Tibial artery (tissue), 4 donors: ENCODE measurements around the gene GBX1.

ENCODE experiments used
- DNase-seq, 2 donors: peaks; one replicate each; pipeline ENCODE4 v3.0.0-alpha.2; 2019
- H3K27ac ChIP-seq, 2 donors: fragments of 200-600 bp; sonication (generic) in 1 of 2; 1 replicate in 1 of 2; 2 replicates in 1 of 2; pipeline ENCODE4 v1.5.1; 2018 to 2019; ENCODE audit warnings: mild to moderate bottlenecking in 1 of 2
- H3K27me3 ChIP-seq, 2 donors: fragments of 200-600 bp; sonication (generic) in 1 of 2; one replicate each; pipeline versions ENCODE4 v1.5.1 to v1.6.0; 2016 to 2019
- H3K36me3 ChIP-seq, 3 donors: fragments of 200-600 bp; sonication (generic) in 2 of 3; one replicate each; pipeline ENCODE4 v1.5.1; 2016 to 2019; ENCODE audit warnings: mild to moderate bottlenecking in 2 of 3
- H3K4me1 ChIP-seq, 4 donors: fragments of 200-600 bp; sonication (generic) in 2 of 4; 1 replicate in 3 of 4; 2 replicates in 1 of 4; pipeline ENCODE4 v1.5.1; 2016 to 2019
- H3K4me3 ChIP-seq, 2 donors: fragments of 200-600 bp; sonication (generic) in 1 of 2; 1 replicate in 1 of 2; 2 replicates in 1 of 2; pipeline ENCODE4 v1.5.1; 2018 to 2019; ENCODE audit warnings: mild to moderate bottlenecking in 2 of 2
- H3K9me3 ChIP-seq, 3 donors: fragments of 200-600 bp; sonication (generic) in 1 of 3; one replicate each; pipeline ENCODE4 v1.5.1; 2016 to 2019
- intact Hi-C: fragments of 100-400 bp; cut with DNase I; formaldehyde crosslinking; loops from one replicate; pipeline ENCODE4 v1.15.0; 2023; ENCODE audit warnings: low total_unique reads
- TF ChIP-seq, protein P1 (sequence below), 2 experiments: fragments of 200-600 bp in 1 of 2; fragments of 450-650 bp in 1 of 2; IDR thresholded peaks; one replicate each; pipeline ENCODE4 v1.5.1; 2017 to 2019; ENCODE audit warnings: antibody characterized with exemption in 2 of 2, mild to moderate bottlenecking in 1 of 2, moderate library complexity in 1 of 2

GBX1 gene

DNA sequence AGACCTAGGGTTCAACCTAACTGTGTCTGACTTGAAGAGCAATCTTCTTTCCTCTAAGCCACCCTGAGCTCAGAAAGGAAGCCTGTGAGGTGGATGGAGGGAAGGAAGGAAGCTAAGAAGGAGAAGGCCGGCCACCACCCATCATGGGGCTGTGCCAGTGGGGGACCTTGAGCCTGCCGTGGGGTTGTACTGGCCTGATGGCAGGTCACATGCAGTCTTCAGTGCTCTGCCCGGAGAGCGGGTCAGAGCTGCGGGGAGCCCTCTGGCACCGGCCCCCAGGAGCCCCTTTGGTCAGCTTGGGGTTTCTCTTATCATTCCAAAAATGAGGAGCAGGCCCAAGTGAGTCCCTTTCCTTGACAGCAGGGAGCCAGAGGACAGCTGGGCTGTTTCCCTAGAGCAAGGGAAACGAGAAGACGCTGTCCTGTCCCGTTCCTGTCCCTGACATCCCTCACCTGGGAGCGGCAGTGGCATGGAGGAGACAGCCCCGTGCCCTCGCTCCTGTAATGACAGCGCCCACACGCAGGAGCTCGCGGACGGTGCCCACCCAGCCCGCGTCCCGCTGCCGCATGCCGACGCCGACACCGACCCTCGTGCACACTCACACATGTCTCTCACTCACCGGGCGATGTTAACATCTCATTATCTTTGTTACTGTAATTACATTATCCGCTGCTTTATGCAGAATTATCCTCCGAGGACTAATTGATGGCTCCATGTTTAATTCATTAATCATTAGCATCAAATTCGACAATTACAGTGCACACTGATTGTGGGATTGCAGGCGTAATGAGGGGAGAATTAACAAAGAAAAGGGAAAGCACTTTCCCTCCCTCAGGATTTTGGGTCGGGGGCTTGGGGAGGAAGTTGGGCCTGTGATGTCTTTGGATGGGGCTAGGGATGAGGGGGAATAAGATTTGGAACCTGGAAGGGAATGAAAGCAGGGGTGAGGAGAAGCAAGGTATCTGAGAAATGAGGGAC, 31.3 kb downstream of the GBX1 start:
- TF ChIP-seq, protein P1, sequence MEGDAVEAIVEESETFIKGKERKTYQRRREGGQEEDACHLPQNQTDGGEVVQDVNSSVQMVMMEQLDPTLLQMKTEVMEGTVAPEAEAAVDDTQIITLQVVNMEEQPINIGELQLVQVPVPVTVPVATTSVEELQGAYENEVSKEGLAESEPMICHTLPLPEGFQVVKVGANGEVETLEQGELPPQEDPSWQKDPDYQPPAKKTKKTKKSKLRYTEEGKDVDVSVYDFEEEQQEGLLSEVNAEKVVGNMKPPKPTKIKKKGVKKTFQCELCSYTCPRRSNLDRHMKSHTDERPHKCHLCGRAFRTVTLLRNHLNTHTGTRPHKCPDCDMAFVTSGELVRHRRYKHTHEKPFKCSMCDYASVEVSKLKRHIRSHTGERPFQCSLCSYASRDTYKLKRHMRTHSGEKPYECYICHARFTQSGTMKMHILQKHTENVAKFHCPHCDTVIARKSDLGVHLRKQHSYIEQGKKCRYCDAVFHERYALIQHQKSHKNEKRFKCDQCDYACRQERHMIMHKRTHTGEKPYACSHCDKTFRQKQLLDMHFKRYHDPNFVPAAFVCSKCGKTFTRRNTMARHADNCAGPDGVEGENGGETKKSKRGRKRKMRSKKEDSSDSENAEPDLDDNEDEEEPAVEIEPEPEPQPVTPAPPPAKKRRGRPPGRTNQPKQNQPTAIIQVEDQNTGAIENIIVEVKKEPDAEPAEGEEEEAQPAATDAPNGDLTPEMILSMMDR (IDR thresholded peaks at IDR 0.05), result no peak
- no peak for DNase-seq
- Histone ChIP-seq H3K27me3 (no peaks in the 10 kb centered on the region), H3K27ac (no peak overlapping the region), H3K4me3 (no peak overlapping the region), H3K36me3 (peaks cover 24 to 100% (median 84%) of the 10 kb centered on the region in 3 donors), H3K9me3 (no peaks in the 10 kb centered on the region), H3K4me1 (no peaks in the 10 kb centered on the region)
- intact Hi-C loops, result no loop called here

DNA sequence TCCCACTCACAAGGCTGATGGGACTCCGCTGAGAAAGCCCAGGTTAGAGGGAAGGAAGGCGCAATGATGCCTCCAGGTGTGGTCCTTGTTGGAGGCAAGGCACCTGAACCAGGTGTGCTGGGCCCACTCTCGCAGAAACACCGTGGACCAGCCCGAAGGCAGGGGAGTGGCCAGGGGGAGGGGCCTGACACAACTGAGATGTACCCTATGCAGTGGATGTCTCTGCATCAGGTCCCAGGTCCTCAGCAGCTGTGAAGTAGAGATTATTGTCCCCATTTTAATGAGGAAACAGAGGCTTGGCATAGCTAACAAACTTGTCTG, 32.0 kb downstream of the GBX1 start:
- DNase-seq, result no peak
- Histone ChIP-seq H3K4me3 (no peak overlapping the region), H3K27ac (no peak overlapping the region), H3K9me3 (no peaks in the 10 kb centered on the region), H3K4me1 (no peaks in the 10 kb centered on the region), H3K36me3 (peaks cover 24 to 100% (median 90%) of the 10 kb centered on the region in 3 donors), H3K27me3 (no peaks in the 10 kb centered on the region)
- TF ChIP-seq, protein P1 (IDR thresholded peaks at IDR 0.05), result no peak
- intact Hi-C loops, result no loop called here

DNA sequence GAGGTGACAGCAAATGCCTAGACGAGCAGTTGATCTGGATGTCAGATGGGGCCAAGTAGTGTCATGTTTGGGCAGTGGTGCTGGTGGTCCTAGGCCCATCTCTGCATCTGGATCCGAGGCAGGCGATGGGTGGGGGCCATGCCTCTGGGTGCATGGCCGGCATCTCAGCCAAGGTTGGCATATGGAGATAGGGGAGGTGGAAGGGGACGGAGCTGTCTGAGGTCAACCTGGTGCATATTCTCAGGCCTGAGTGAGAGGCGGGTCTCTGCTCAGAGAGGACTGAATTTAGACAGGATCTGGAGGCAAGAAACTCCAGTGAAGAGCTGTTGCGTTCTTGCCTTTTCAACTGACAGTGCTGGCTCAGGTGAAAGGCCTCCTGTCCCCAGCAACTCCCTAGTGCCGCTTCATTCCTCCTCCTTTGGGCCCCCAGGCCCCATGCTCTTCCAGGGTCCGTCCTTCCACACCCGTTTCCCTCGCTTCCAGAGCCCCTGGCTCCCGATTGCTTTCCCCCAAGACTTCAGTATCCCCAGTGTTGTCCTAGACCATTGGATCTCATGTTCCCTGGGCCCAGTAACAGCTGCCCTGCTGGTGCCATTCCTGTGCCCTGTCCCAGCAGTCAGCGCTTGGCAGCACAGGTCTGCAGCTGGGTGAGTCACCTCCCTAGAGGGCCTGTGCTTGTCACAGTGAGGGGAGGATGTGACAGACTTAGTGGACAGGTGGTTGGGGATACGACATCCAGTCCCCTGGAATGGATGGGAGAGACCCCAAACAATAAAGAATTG, 32.6 kb downstream of the GBX1 start:
- intact Hi-C loops, result no loop called here
- H3K9me3 ChIP-seq, result no peaks in the 10 kb centered on the region
- no peak for DNase-seq

DNA sequence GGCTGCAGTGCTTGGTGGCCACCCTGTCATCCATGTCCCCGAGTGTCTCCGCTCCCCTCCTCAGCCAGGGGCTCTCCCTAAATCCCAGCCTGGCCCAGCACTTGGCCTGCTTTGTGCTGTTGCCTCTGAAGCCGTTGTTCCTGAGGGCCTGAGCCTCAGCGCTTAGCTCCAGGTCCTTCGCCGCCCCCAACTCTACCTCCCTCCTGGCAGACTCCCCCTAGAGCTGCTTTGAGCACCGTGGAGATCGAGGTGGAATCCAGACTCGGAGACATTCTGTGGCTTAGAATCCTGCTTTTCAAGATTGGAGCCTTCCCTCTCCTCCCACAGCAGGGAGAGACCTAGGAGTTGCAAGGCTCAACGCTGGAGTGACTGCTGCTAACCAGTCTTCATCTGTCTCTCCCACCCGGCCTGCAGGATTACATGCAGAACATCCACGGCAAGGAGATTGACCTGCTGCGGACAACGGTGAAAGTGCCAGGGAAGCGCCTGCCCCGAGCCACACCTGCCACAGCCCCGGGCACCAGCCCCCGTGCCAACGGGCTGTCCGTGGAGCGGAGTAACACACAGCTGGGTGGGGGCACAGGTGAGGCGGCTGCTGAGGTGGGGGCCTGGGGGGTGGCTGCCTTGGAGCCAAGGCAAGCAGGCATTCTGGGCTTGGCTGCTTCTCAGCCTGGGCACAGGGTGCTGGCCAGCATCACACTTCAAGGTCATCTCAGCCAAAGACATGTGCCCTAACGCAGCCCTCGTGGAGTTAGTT, 33.3 kb downstream of the GBX1 start:
- Histone ChIP-seq H3K27me3 (no peaks in the 10 kb centered on the region), H3K4me3 (no peak overlapping the region), H3K36me3 (peaks cover 32 to 100% (median 95%) of the 10 kb centered on the region in 3 donors), H3K27ac (no peak overlapping the region), H3K4me1 (no peaks in the 10 kb centered on the region), H3K9me3 (no peaks in the 10 kb centered on the region)
- TF ChIP-seq, protein P1 (IDR thresholded peaks at IDR 0.05), result no peak
- intact Hi-C loops, result no loop called here
- peak in 1 of 2 donors; percentile 58 for DNase-seq

More for the DNA sequence above, 32.6 kb downstream of the GBX1 start:
- Histone ChIP-seq H3K4me3 (no peak overlapping the region), H3K27me3 (no peaks in the 10 kb centered on the region), H3K36me3 (peaks cover 25 to 100% (median 95%) of the 10 kb centered on the region in 3 donors), H3K4me1 (no peaks in the 10 kb centered on the region), H3K27ac (no peak overlapping the region)
- TF ChIP-seq, protein P1 (IDR thresholded peaks at IDR 0.05), result no peak

DNA sequence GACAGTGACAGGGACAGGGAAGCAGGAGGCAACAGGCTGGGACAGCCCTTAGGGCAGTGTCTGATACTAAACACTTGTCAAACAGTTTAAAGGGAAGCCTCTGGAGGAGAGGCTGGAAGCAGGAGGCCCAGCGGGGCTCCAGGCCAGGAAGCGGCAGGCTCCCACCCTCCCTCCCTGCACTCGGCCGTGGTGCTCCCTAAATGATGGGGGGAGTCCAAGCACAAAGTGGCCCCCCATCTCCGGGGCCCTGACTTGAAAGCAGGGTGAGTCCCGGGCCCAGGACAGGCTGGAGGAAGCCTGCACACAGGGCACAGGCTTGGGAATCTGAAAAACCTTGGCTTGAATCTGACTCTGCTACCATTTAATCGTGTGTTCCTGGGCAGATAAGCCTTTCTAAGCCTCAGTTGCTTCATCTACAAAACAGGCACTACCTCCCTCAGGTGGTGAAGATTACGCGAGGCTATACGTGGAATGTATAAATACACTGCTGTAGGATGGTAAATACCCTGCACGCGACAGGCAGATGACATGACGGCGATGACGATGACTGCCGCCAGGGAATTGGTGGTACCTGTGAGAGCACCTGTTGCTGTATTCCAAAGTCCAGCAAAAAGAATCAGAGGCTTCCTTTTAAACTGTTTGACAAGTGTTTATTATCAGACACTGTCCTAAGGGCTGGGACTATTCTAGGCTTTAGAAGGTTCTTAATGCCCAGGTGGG, 34.1 kb downstream of the GBX1 start:
- TF ChIP-seq, protein P1 (IDR thresholded peaks at IDR 0.05), result no peak
- intact Hi-C loops, result no loop called here
- Histone ChIP-seq H3K4me1 (no peaks in the 10 kb centered on the region), H3K9me3 (no peaks in the 10 kb centered on the region), H3K27me3 (no peaks in the 10 kb centered on the region), H3K4me3 (no peak overlapping the region), H3K27ac (no peak overlapping the region), H3K36me3 (peaks cover 39 to 100% (median 97%) of the 10 kb centered on the region in 3 donors)
- peak in 1 of 2 donors; percentile 16 for DNase-seq
